Fibroblast of lung (primary cell): ENCODE results near the gene IGDCC3. TPM values are rescaled to one million over a fixed set of nuclear protein-coding genes. Genes with fewer than 3 reads are reported as not detected.

Source experiments
- DNase-seq, 2 donors: peaks; one replicate each; pipeline versions ENCODE4 v3.0.0 to v3.0.0-alpha.2; 2010; ENCODE audit warnings: low read depth in 2 of 2
- H2AFZ ChIP-seq: 2 replicates; pipeline ENCODE4 v1.5.1; 2012; ENCODE audit warnings: low read length, control low read depth, inconsistent platforms
- H3K27ac ChIP-seq: 2 replicates; pipeline ENCODE4 v1.5.1; 2011; ENCODE audit warnings: low read length, control low read depth; ENCODE audit not compliant: insufficient read depth
- H3K27me3 ChIP-seq: 2 replicates; pipeline ENCODE4 v1.5.1; 2011; ENCODE audit warnings: mild to moderate bottlenecking, low read length; ENCODE audit not compliant: control insufficient read depth, insufficient read depth
- H3K36me3 ChIP-seq: 2 replicates; pipeline ENCODE4 v1.5.1; 2011; ENCODE audit warnings: low read length; ENCODE audit not compliant: control insufficient read depth, insufficient read depth
- H3K4me1 ChIP-seq: 2 replicates; pipeline ENCODE4 v1.5.1; 2011; ENCODE audit warnings: low read length; ENCODE audit not compliant: control insufficient read depth, insufficient read depth; ENCODE audit errors: extremely low read depth
- H3K4me2 ChIP-seq: 2 replicates; pipeline ENCODE4 v1.5.1; 2011; ENCODE audit warnings: low read length, control low read depth; ENCODE audit not compliant: insufficient read depth; ENCODE audit errors: extremely low read depth
- H3K4me3 ChIP-seq, 4 experiments: fragments of 200-600 bp in 1 of 4; sonication (generic) in 1 of 4; replicated peaks in 1 of 4; 2 replicates each; pipeline ENCODE4 v1.5.1; 2011 to 2016; ENCODE audit warnings: low read length in 4 of 4, low read depth in 3 of 4, mild to moderate bottlenecking in 3 of 4, control low read depth in 2 of 4, inconsistent platforms in 1 of 4, mixed read lengths in 1 of 4; ENCODE audit not compliant: insufficient read depth in 1 of 4; ENCODE audit errors: control extremely low read depth in 1 of 4
- H3K79me2 ChIP-seq: 2 replicates; pipeline ENCODE4 v1.5.1; 2012; ENCODE audit warnings: mild to moderate bottlenecking, low read length, inconsistent platforms; ENCODE audit not compliant: control insufficient read depth, insufficient read depth
- H3K9ac ChIP-seq: 2 replicates; pipeline ENCODE4 v1.5.1; 2011; ENCODE audit warnings: mild to moderate bottlenecking, low read length, control low read depth; ENCODE audit not compliant: insufficient read depth
- H3K9me3 ChIP-seq: 2 replicates; pipeline ENCODE4 v1.5.1; 2012; ENCODE audit warnings: low read depth, low read length; ENCODE audit not compliant: control insufficient read depth, insufficient read depth
- H4K20me1 ChIP-seq: 2 replicates; pipeline ENCODE4 v1.5.1; 2011; ENCODE audit warnings: low read length; ENCODE audit not compliant: control insufficient read depth, insufficient read depth; ENCODE audit errors: extremely low read depth
- CTCF ChIP-seq, 2 donors: IDR thresholded peaks in 1 of 2; conservative IDR thresholded peaks in 1 of 2; 1 replicate in 1 of 2; 2 replicates in 1 of 2; pipeline ENCODE4 v1.5.1; 2011 to 2012; ENCODE audit warnings: low read length in 2 of 2, control low read depth in 1 of 2, inconsistent platforms in 1 of 2, low read depth in 1 of 2, mild to moderate bottlenecking in 1 of 2
- EZH2 ChIP-seq: IDR thresholded peaks from 2 replicates; pipeline ENCODE4 v1.5.1; 2012; ENCODE audit warnings: low read length, control low read depth, mild to moderate bottlenecking; ENCODE audit errors: missing control alignments
- polyA plus RNA-seq, 2 donors: library from polyadenylated mRNA; depleted of rRNA in 1 of 2; stranded (reverse) in 1 of 2; unstranded in 1 of 2; fragments of >200 nt; gene quantifications; 2 replicates each; pipeline ENCODE4 v1.2.1, GENCODE V29; 2011 to 2012; ENCODE audit warnings: missing spikeins in 1 of 2
- total RNA-seq: library from RNA; depleted of rRNA; stranded (reverse); fragments of >200 nt; gene quantifications from 2 replicates; pipeline ENCODE4 v1.2.1, GENCODE V29; 2014

Gene IGDCC3
- total and polyA plus RNA-seq, 2 donors (not counting 1 experiment from before 2014, with no cell fraction given): 0.15 TPM; not detected in 1

GRCh38 chr15:65333856-65334255 lies 43.9 kb downstream of the IGDCC3 start:
- Histone ChIP-seq H3K9ac (no peak overlapping the region), H2AFZ (no peak overlapping the region), H3K27ac (no peak overlapping the region), H4K20me1 (no peaks in the 10 kb centered on the region), H3K9me3 (no peaks in the 10 kb centered on the region), H3K27me3 (peaks cover 7% of the 10 kb centered on the region), H3K79me2 (no peaks in the 10 kb centered on the region), H3K4me3 (no peak overlapping the region), H3K4me1 (no peaks in the 10 kb centered on the region), H3K4me2 (no peak overlapping the region), H3K36me3 (no peaks in the 10 kb centered on the region)
- TF ChIP-seq CTCF (conservative IDR thresholded peaks at IDR 0.05 in 1 of 2, IDR thresholded peaks at IDR 0.05 in 1 of 2; ENCODE audit: low read depth in 1 of 2, low read length in 2 of 2) (no peak), EZH2 (no peak)
- no peak for DNase-seq

- no peak overlapping the region for H3K27ac ChIP-seq
- H4K20me1 ChIP-seq: no peaks in the 10 kb centered on the region
- H3K9me3 ChIP-seq: no peaks in the 10 kb centered on the region
- H3K4me2 ChIP-seq: no peak overlapping the region
- no peak for DNase-seq
- no peak overlapping the region for H2AFZ ChIP-seq
- no peaks in the 10 kb centered on the region for H3K79me2 ChIP-seq
- peaks cover 7% of the 10 kb centered on the region for H3K27me3 ChIP-seq
- no peak overlapping the region for H3K9ac ChIP-seq
- no peak overlapping the region for H3K4me3 ChIP-seq
- TF ChIP-seq EZH2 (no peak), CTCF (conservative IDR thresholded peaks at IDR 0.05 in 1 of 2, IDR thresholded peaks at IDR 0.05 in 1 of 2; ENCODE audit: low read depth in 1 of 2, low read length in 2 of 2) (no peak)
- no peaks in the 10 kb centered on the region for H3K4me1 ChIP-seq
- no peaks in the 10 kb centered on the region for H3K36me3 ChIP-seq
Observed at GRCh38 chr15:65333148-65333820, 44.5 kb downstream of the IGDCC3 start.

- H3K36me3 ChIP-seq: no peaks in the 10 kb centered on the region
- TF ChIP-seq EZH2 (no peak), CTCF (conservative IDR thresholded peaks at IDR 0.05 in 1 of 2, IDR thresholded peaks at IDR 0.05 in 1 of 2; ENCODE audit: low read depth in 1 of 2, low read length in 2 of 2) (no peak)
- H3K79me2 ChIP-seq: no peaks in the 10 kb centered on the region
- H3K4me1 ChIP-seq: no peaks in the 10 kb centered on the region
- peaks cover 5% of the 10 kb centered on the region for H3K27me3 ChIP-seq
- no peak overlapping the region for H3K27ac ChIP-seq
- H4K20me1 ChIP-seq: no peaks in the 10 kb centered on the region
- no peak for DNase-seq
- no peak overlapping the region for H2AFZ ChIP-seq
- H3K4me3 ChIP-seq: no peak overlapping the region
- H3K9me3 ChIP-seq: no peaks in the 10 kb centered on the region
- H3K4me2 ChIP-seq: no peak overlapping the region
- no peak overlapping the region for H3K9ac ChIP-seq
Observed at GRCh38 chr15:65332391-65333147, 45.2 kb downstream of the IGDCC3 start.
